NCI-H82 treated with DMSO at 0.1 percent for 48 hours (cell line): Measurements from ENCODE around the gene PDZRN4.
A peak's percentile ranks its signal among the peaks of the same experiment; 100 is the strongest.
"Not testable (repeated sequence)": the region's sequence is repeated elsewhere in the genome, so short reads cannot be mapped to it uniquely, and the experiment has no call there.

Experiments used
- DNase-seq: peaks from one replicate; lab custom pipeline; 2025; ENCODE audit not compliant: unreplicated experiment; lab: John Stamatoyannopoulos, UW

PDZRN4 gene

GRCh38 chr12:41213107-41213506 lies 25.0 kb downstream of the PDZRN4 start:
- DNase-seq, result no peak

GRCh38 chr12:41213648-41214047 lies 25.5 kb downstream of the PDZRN4 start:
- no peak for DNase-seq

- DNase-seq, result no peak
Measured at GRCh38 chr12:41217727-41218126, 29.6 kb downstream of the PDZRN4 start.

GRCh38 chr12:41220931-41221330 lies 32.8 kb downstream of the PDZRN4 start:
- DNase-seq, result no peak

- DNase-seq, result no peak
Measured at GRCh38 chr12:41221491-41221890, 33.4 kb downstream of the PDZRN4 start.

GRCh38 chr12:41223600-41223999 lies 35.5 kb downstream of the PDZRN4 start:
- DNase-seq, result no peak

GRCh38 chr12:41224066-41224465 lies 35.9 kb downstream of the PDZRN4 start:
- no peak for DNase-seq

- no peak for DNase-seq
Measured at GRCh38 chr12:41225179-41225578, 37.1 kb downstream of the PDZRN4 start.

GRCh38 chr12:41228066-41228820 lies 40.1 kb downstream of the PDZRN4 start:
- DNase-seq, result no peak

- no peak for DNase-seq
Measured at GRCh38 chr12:41230756-41231155, 42.6 kb downstream of the PDZRN4 start.

- DNase-seq, result no peak
Measured at GRCh38 chr12:41234692-41235091, 46.6 kb downstream of the PDZRN4 start.

GRCh38 chr12:41242603-41243002 lies 54.5 kb downstream of the PDZRN4 start:
- no peak for DNase-seq

GRCh38 chr12:41248391-41248790 lies 60.3 kb downstream of the PDZRN4 start:
- DNase-seq, result no peak

GRCh38 chr12:41250748-41251147 lies 62.6 kb downstream of the PDZRN4 start:
- DNase-seq, result no peak

GRCh38 chr12:41254004-41254914 lies 66.1 kb downstream of the PDZRN4 start:
- DNase-seq, result no peak

- DNase-seq, result not testable (repeated sequence)
Measured at GRCh38 chr12:41263196-41263595, 75.1 kb downstream of the PDZRN4 start.

GRCh38 chr12:41264281-41264680 lies 76.2 kb downstream of the PDZRN4 start:
- DNase-seq, result peak; percentile 21

GRCh38 chr12:41269056-41269455 lies 80.9 kb downstream of the PDZRN4 start:
- no peak for DNase-seq

- no peak for DNase-seq
Measured at GRCh38 chr12:41271489-41271888, 83.4 kb downstream of the PDZRN4 start.

- DNase-seq, result no peak
Measured at GRCh38 chr12:41274643-41275042, 86.5 kb downstream of the PDZRN4 start.

GRCh38 chr12:41277100-41277945 lies 89.2 kb downstream of the PDZRN4 start:
- peak; percentile 80 for DNase-seq
